ENCODE measurements around the gene RBM41.
A peak's percentile ranks its signal among the peaks of the same experiment; 100 is the strongest.

Gene RBM41

GRCh38 chrX:107146670-107147069 lies 28.0 kb upstream of the RBM41 start:
- TF ChIP-seq CTCF (IDR thresholded peaks at IDR 0.05; ENCODE audit: low read depth, low read length), result no peak
- DNase-seq (ENCODE audit: low read depth in 2 of 2), result peak in 1 of 2 donors; percentile 41

GRCh38 chrX:107135965-107136307 lies 17.3 kb upstream of the RBM41 start:
- no peak overlapping the region for H3K4me3 ChIP-seq (replicated peaks in 1 of 2; ENCODE audit: low read depth in 2 of 2, low read length in 2 of 2)
- TF ChIP-seq CTCF (IDR thresholded peaks at IDR 0.05; ENCODE audit: low read depth, low read length), result no peak
- DNase-seq (ENCODE audit: low read depth in 2 of 2), result no peak

More at GRCh38 chrX:107146670-107147069, 28.0 kb upstream of the RBM41 start:
- no peak overlapping the region for H3K4me3 ChIP-seq (replicated peaks in 1 of 2; ENCODE audit: low read depth in 2 of 2, low read length in 2 of 2)

- TF ChIP-seq CTCF (IDR thresholded peaks at IDR 0.05; ENCODE audit: low read depth, low read length), result no peak
- peak; percentile 51 to 73 for DNase-seq (ENCODE audit: low read depth in 2 of 2)
- H3K4me3 ChIP-seq (replicated peaks in 1 of 2; ENCODE audit: low read depth in 2 of 2, low read length in 2 of 2), result no peak overlapping the region
Observed at GRCh38 chrX:107135049-107135964, 16.7 kb upstream of the RBM41 start.

- no peak for TF ChIP-seq CTCF (IDR thresholded peaks at IDR 0.05; ENCODE audit: low read depth, low read length)
- H3K4me3 ChIP-seq (replicated peaks in 1 of 2; ENCODE audit: low read depth in 2 of 2, low read length in 2 of 2), result no peak overlapping the region
- peak in 1 of 2 donors; percentile 10 for DNase-seq (ENCODE audit: low read depth in 2 of 2)
Observed at GRCh38 chrX:107123750-107124149, 5.1 kb upstream of the RBM41 start.

GRCh38 chrX:107119283-107119682 lies 661 bp upstream of the RBM41 start:
- no peak overlapping the region for H3K4me3 ChIP-seq (replicated peaks in 1 of 2; ENCODE audit: low read depth in 2 of 2, low read length in 2 of 2)
- peak in 1 of 2 donors; percentile 1 for DNase-seq (ENCODE audit: low read depth in 2 of 2)

GRCh38 chrX:107117993-107118321 lies 665 bp downstream of the RBM41 start:
- peak overlapping the region; percentile 59 to 65 for H3K4me3 ChIP-seq (replicated peaks in 1 of 2; ENCODE audit: low read depth in 2 of 2, low read length in 2 of 2)
- peak in 1 of 2 donors; percentile 1 for DNase-seq (ENCODE audit: low read depth in 2 of 2)
- no peak for TF ChIP-seq CTCF (IDR thresholded peaks at IDR 0.05; ENCODE audit: low read depth, low read length)

More at GRCh38 chrX:107119283-107119682, 661 bp upstream of the RBM41 start:
- TF ChIP-seq CTCF (IDR thresholded peaks at IDR 0.05; ENCODE audit: low read depth, low read length), result no peak
